Activated CD4-positive, alpha-beta T cell treated with anti-CD3 and anti-CD28 coated beads, Interleukin-2, amount 10 ng/mL, durations not matched to agents 7 days and 5 days (primary cell): ENCODE results near the gene PHC2. TPM values are rescaled to one million over a fixed set of nuclear protein-coding genes. Genes with fewer than 3 reads are reported as not detected.

ENCODE experiments used
- CTCF ChIA-PET: fragments of 350-600 bp; sonication (Branson Sonifier 250); formaldehyde crosslinking; loops from one replicate; lab custom pipeline; 2021; ENCODE audit warnings: antibody characterized with exemption; lab: Charles Lee
- POLR2A ChIA-PET: fragments of 350-600 bp; sonication (Branson Sonifier 250); formaldehyde crosslinking; loops from one replicate; lab custom pipeline; 2021; ENCODE audit warnings: antibody characterized with exemption; lab: Charles Lee
- DNase-seq: peaks from one replicate; pipeline ENCODE4 v3.0.0-alpha.2; 2020
- H3K27ac Mint-ChIP-seq: one replicate; pipeline ENCODE4 v1.8.0; 2021; ENCODE audit warnings: mild to moderate bottlenecking, moderate library complexity, mixed read lengths
- H3K27me3 Mint-ChIP-seq: one replicate; pipeline ENCODE4 v1.8.0; 2021; ENCODE audit warnings: mixed read lengths
- H3K36me3 Mint-ChIP-seq: one replicate; pipeline ENCODE4 v1.8.0; 2021; ENCODE audit warnings: low read depth, mixed read lengths
- H3K4me1 Mint-ChIP-seq: one replicate; pipeline ENCODE4 v1.8.0; 2021; ENCODE audit warnings: mixed read lengths
- H3K4me3 Mint-ChIP-seq: one replicate; pipeline ENCODE4 v1.8.0; 2021; ENCODE audit warnings: mild to moderate bottlenecking, moderate library complexity, mixed read lengths
- H3K9me3 Mint-ChIP-seq: one replicate; pipeline ENCODE4 v1.8.0; 2021; ENCODE audit warnings: mixed read lengths
- total RNA-seq, 2 experiments: library from RNA; stranded (reverse); gene quantifications; one replicate each; pipeline ENCODE4 v1.2.3, GENCODE V29; 2021

PHC2 gene
- total RNA-seq, 2 experiments from 2014 or later = 43.2 to 48.3 TPM

DNA sequence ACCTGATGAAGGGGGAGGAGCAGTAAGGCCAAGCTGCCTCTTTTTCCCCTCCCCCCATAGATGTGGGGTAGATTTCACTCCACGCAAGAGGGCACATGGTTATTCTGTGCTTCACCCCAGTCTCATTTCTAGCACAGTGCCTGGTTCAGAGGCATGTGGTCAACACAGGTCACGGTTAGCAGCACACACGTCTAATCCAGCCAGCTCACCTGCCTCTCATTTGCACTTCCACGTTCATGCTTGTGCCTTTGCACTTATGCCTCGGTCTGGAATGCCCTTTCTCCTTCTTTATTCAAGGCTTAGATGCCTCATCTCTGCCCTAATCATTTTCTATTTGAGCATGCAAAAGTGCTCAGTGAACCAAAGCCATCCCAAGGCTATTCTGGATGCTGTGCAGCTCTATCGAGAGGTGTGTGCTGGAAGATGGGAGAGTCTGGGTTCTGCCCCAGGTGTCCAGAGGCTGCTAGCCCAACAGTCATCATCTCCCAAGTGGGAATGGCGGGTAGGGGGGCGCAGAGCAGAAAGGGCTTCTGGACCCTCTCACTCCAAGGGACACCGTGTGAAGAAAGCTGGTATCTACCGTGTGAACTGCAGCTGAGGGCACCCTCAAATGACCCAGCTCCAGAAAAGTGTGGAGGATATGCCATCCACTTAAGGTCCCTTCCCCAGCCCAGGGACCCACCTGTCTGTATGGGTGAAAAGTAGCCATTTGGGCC lies 107.9 kb downstream of the PHC2 start:
- H3K36me3 Mint-ChIP-seq = peaks cover 21% of the 10 kb centered on the region
- no peak for DNase-seq
- no peak overlapping the region for H3K4me3 Mint-ChIP-seq
- H3K9me3 Mint-ChIP-seq = no peaks in the 10 kb centered on the region
- H3K27me3 Mint-ChIP-seq = peaks cover 6% of the 10 kb centered on the region
- H3K4me1 Mint-ChIP-seq = no peaks in the 10 kb centered on the region
- no peak overlapping the region for H3K27ac Mint-ChIP-seq
- POLR2A ChIA-PET = interaction anchor here (0.6 kb wide), 1 partner anchor 329 kb away, joined by 3 read pairs; no protein-coding TSS in a partner anchor
- CTCF ChIA-PET = interaction anchor here (1.0 kb wide), 1 partner anchor 10 kb away, joined by 3 read pairs; no protein-coding TSS in a partner anchor

DNA sequence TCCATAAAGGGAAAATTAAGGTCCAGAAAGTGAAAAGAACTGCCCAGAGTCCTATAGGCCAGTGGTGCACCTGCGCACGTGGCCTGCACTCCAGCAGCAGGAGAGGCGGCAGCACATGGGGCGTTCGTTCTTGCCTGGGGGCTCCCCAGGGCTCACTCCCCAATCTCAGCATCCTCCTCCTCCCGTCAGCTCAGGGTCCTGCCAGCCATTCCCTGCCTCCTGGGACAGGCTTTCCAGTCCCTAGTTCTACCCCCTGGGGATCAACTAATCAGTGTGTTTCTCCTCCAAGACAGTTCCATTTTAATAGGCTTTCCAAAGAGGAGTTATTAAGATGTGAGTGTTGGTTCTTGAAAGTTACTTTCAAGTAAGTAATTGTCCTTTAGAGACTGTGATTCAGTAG lies 108.8 kb downstream of the PHC2 start:
- ChIA-PET POLR2A (no interaction called here), CTCF (interaction anchor here (1.0 to 2.7 kb wide), 2 partner anchors 9 to 27 kb away, joined by 3 to 9 read pairs; no protein-coding TSS in a partner anchor)
- DNase-seq = no peak
- Mint-ChIP-seq H3K36me3 (peaks cover 20% of the 10 kb centered on the region), H3K27me3 (peaks cover 10% of the 10 kb centered on the region), H3K4me1 (no peaks in the 10 kb centered on the region), H3K9me3 (no peaks in the 10 kb centered on the region), H3K4me3 (no peak overlapping the region), H3K27ac (no peak overlapping the region)

DNA sequence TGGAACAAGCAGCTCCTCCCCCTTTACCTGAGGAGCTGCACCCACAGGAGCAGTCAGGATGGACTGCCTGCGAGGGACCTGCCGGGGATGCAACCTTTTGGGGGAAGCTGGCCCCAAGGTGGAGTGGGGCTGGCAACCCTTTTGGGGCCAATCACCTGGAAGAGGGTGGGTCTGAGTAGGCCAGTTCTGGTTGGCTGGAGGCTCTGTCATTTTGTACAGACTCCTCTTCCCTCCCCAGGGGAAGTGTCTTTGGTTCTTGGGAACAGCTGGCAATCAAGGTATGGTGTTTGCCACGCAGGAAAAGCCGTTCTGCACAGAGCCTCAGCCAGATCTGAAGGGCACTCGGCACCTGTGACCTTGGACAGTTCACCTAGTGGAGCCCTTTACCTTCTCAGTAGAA lies 109.7 kb downstream of the PHC2 start:
- CTCF ChIA-PET = interaction anchor here (0.6 to 2.7 kb wide), 2 partner anchors 26 to 1775 kb away, joined by 4 to 9 read pairs; no protein-coding TSS in a partner anchor
- no peak for DNase-seq
- POLR2A ChIA-PET = no interaction called here
- Mint-ChIP-seq H3K36me3 (peaks cover 16% of the 10 kb centered on the region), H3K27ac (no peak overlapping the region), H3K9me3 (no peaks in the 10 kb centered on the region), H3K4me1 (no peaks in the 10 kb centered on the region), H3K4me3 (no peak overlapping the region), H3K27me3 (peaks cover 13% of the 10 kb centered on the region)

DNA sequence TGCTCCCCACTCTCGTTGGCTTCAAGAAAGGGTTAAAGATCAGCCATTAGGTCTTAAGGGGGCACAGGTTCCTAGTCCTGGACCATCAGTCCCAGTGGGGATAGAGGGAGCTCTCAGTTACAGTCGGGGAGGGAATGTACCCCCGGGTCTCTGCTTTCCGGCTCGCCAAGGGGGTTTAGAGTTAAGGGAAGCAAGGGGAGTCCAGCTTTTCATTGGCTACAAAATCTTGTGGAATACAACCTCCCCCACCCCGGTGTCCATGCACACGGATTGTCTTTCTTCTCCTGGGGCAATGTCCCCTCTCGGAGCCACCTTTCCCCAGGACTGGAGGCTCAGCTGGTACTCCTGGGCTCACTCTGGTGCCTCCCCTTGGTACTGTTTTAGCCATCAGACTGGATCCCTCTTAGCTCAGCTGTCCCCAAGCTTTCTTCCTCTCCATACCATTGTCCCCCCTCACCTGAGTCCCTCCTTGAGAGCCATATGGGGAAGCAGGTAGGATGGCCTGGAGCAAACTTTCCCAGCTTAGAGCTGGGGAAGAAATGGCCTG lies 110.2 kb downstream of the PHC2 start, which contains the start of gene A3GALT2:
A3GALT2 (minus strand) TSS at position 480 of the 547 bp plus-strand sequence; CDS start at position 480, 0 bp downstream.
- Mint-ChIP-seq H3K9me3 (no peaks in the 10 kb centered on the region), H3K36me3 (peaks cover 11% of the 10 kb centered on the region), H3K4me3 (no peak within 1 kb of the TSS), H3K27ac (no peak within 1 kb of the TSS), H3K4me1 (no peaks in the 10 kb centered on the region), H3K27me3 (peaks cover 13% of the 10 kb centered on the region)
- POLR2A ChIA-PET = no interaction called here
- DNase-seq = no peak
- CTCF ChIA-PET = interaction anchor here (2.7 kb wide), 1 partner anchor 25 kb away, joined by 9 read pairs; no protein-coding TSS in a partner anchor

DNA sequence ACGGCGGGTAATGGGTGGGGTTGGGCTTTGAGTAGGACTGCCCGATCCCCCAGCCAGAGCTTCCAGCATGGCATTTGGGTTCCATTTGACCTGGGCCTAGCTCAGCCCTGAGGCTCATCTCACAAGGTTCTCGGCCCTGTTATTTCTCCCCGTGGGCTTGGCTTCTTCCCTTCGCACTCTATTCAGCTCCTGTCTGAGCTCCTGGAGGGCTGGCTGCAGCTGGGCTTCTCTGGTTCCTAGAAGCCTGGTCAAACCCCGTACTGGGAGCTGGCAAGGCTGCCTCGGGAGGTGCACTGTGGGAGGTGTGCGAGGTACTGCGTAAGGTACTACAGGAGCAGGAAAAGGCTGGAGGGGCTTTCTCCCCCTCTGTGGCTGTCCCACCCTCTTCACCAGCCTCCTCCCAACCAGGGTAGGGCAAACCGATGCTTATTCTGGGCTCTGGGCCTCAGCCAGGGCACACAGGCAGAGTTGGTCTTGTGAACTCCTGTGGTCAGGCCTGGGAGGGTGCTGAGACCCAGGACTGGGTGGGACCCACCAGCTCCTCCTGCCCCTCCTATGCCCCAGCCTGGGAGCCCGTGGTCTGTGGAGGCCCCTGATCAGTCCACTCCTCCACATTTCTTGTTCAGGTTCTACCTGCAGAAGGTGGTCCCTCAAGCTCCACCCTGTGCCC lies 110.8 kb downstream of the PHC2 start:
- H3K27ac Mint-ChIP-seq = no peak overlapping the region
- ChIA-PET POLR2A (no interaction called here), CTCF (interaction anchor here (1.1 to 2.7 kb wide), 2 partner anchors 25 to 136 kb away, joined by 3 to 9 read pairs; no protein-coding TSS in a partner anchor)
- no peaks in the 10 kb centered on the region for H3K9me3 Mint-ChIP-seq
- peaks cover 13% of the 10 kb centered on the region for H3K27me3 Mint-ChIP-seq
- H3K4me1 Mint-ChIP-seq = no peaks in the 10 kb centered on the region
- no peak overlapping the region for H3K4me3 Mint-ChIP-seq
- DNase-seq = no peak
- H3K36me3 Mint-ChIP-seq = peaks cover 8% of the 10 kb centered on the region

DNA sequence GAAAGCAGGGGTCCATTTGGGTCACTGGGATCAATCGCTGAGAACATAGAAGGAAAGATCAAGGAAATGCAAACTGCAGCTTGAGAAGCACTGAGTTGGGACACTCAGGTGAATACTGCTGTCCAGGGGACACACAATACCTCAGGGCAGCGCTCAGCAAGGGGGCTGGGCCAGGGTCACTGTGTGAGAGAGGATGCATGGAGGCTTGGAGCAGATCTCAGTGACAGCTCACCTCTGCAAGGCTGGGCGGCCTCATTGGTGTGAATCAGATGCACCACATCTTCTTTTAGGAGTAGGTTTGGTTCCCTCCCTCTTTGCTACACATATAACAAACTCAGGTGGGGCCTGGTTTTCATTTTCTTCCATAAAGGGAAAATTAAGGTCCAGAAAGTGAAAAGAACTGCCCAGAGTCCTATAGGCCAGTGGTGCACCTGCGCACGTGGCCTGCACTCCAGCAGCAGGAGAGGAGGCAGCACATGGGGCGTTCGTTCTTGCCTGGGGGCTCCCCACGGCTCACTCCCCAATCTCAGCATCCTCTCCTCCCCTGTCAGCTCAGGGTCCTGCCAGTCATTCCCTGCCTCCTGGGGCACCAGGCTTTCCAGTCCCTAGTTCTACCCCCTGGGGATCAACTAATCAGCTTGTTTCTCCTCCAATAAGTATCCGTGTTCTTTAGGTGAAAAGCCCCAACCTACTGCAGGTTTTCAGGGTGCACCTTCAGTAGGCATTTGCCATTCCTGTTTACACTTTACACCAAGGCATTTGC lies 111.5 kb downstream of the PHC2 start:
- Mint-ChIP-seq H3K27ac (no peak overlapping the region), H3K36me3 (peaks cover 7% of the 10 kb centered on the region), H3K9me3 (no peaks in the 10 kb centered on the region), H3K4me1 (no peaks in the 10 kb centered on the region), H3K27me3 (peaks cover 13% of the 10 kb centered on the region), H3K4me3 (no peak overlapping the region)
- DNase-seq = no peak
- POLR2A ChIA-PET = no interaction called here
- CTCF ChIA-PET = interaction anchor here (1.0 to 2.7 kb wide), 3 partner anchors 16 to 136 kb away, joined by 3 to 9 read pairs (median 3); no protein-coding TSS in a partner anchor

DNA sequence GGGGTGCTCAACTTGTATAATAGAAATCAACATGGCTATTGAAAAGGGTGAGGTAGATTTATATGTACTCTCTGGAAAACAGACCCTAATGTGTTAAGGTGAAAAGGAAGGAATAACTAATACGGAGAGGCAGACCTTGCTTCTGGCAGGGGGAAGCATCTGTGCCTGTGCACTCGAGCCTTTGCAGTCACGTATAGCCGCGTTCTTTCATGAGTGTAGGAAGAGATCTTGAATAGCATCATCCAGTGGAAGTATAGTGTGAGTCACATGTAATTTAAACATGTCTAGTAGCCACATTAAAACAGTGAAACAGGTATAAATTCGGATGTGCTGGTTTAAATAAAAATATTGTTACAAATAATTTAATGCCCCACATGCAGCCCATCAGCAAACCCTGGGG lies 112.9 kb downstream of the PHC2 start:
- no peak for DNase-seq
- H3K27me3 Mint-ChIP-seq = peaks cover 13% of the 10 kb centered on the region
- no peak overlapping the region for H3K27ac Mint-ChIP-seq
- no peaks in the 10 kb centered on the region for H3K9me3 Mint-ChIP-seq
- ChIA-PET CTCF (interaction anchor here (1.0 kb wide), 1 partner anchor 15 kb away, joined by 3 read pairs; no protein-coding TSS in a partner anchor), POLR2A (no interaction called here)
- H3K4me1 Mint-ChIP-seq = no peaks in the 10 kb centered on the region
- H3K36me3 Mint-ChIP-seq = no peaks in the 10 kb centered on the region
- H3K4me3 Mint-ChIP-seq = no peak overlapping the region

DNA sequence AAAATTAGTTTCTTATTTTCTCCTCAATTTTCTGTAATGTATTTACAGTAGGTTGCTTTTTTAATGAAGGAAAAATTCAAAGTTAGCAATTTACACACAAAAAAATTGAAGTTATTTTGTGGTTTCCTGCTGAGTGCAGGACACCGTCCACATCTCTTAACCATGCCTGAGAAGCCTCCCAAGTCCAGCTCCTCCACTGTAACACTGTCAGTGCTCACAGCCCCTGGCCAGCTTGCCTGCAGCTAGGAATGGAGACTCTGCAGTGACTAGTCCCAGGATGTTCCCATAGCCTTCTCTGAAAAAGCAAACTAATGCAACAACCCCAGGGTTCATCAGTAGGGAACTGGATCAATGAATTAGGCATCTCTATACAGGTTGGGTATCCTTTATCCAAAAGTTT lies 113.5 kb downstream of the PHC2 start:
- Mint-ChIP-seq H3K4me1 (no peaks in the 10 kb centered on the region), H3K27me3 (peaks cover 13% of the 10 kb centered on the region), H3K36me3 (no peaks in the 10 kb centered on the region), H3K9me3 (no peaks in the 10 kb centered on the region), H3K27ac (no peak overlapping the region), H3K4me3 (no peak overlapping the region)
- CTCF ChIA-PET = no interaction called here
- POLR2A ChIA-PET = no interaction called here
- no peak for DNase-seq

DNA sequence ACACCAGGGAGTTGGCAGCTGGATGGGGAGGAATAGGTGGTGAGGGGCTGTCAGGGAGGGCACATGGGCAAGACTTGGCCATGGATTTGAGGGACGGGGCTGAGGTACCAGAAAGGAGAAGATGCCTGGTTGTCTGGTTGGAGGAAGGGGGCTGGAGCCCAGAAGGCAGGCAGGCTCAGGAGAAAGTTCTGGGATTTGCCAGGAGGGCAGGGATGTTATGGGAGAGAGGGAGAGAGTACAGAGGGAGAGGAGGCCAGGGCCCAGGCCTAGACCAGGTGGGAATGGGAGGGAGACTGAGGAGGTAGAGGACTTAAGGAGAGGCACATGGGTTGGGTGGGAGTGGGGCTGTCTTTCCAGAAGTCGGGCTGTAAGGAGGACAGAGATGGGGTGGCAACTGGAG lies 114.3 kb downstream of the PHC2 start:
- peaks cover 13% of the 10 kb centered on the region for H3K27me3 Mint-ChIP-seq
- CTCF ChIA-PET = interaction anchor here (1.5 kb wide), 1 partner anchor 22 kb away, joined by 3 read pairs; no protein-coding TSS in a partner anchor
- POLR2A ChIA-PET = no interaction called here
- no peaks in the 10 kb centered on the region for H3K36me3 Mint-ChIP-seq
- H3K4me1 Mint-ChIP-seq = no peaks in the 10 kb centered on the region
- no peak overlapping the region for H3K4me3 Mint-ChIP-seq
- H3K27ac Mint-ChIP-seq = no peak overlapping the region
- no peaks in the 10 kb centered on the region for H3K9me3 Mint-ChIP-seq
- no peak for DNase-seq

DNA sequence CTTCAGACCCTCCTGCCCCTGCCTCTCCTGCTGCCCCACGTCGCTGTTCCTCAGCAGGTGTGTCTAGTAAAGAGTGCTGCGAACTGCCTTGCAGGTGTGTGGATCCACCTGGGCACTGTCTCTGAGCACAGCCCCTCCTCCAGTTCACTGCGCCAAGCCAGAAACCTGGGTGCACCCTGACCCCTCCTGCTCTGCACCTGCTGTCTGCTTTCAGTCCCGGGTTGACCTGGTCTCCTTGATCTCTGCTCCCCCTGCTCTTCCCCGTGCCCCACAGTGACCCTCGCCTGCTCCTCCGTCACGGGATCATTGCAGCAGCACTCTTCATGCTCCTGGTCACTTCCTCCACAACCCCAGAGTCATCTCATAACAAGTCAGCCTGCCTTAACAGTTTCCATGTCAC lies 116.5 kb downstream of the PHC2 start:
- no peaks in the 10 kb centered on the region for H3K4me1 Mint-ChIP-seq
- H3K27me3 Mint-ChIP-seq = peaks cover 18% of the 10 kb centered on the region
- no peak overlapping the region for H3K4me3 Mint-ChIP-seq
- ChIA-PET POLR2A (no interaction called here), CTCF (no interaction called here)
- no peaks in the 10 kb centered on the region for H3K36me3 Mint-ChIP-seq
- no peaks in the 10 kb centered on the region for H3K9me3 Mint-ChIP-seq
- no peak for DNase-seq
- no peak overlapping the region for H3K27ac Mint-ChIP-seq

DNA sequence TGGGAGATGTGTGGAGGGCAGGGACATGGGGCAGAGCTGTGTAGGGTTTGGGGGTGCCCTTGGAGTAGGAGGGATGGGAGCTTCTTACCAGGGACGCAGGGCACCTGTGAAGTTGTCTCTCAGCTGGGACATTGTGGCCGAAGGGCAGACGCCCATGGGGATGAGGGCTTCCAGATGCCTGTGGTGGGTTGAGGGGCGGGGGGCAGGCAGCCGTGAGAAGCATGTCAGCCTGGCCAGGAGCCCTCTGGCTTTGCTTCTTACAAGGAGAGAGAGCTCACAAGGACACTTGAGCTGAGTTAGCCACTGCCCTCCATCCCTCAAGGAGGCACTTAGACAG lies 118.5 kb downstream of the PHC2 start:
- ChIA-PET CTCF (interaction anchor here (1.1 to 2.7 kb wide), 2 partner anchors 16 to 159 kb away, joined by 3 to 13 read pairs; no protein-coding TSS in a partner anchor), POLR2A (no interaction called here)
- Mint-ChIP-seq H3K4me3 (no peak overlapping the region), H3K9me3 (no peaks in the 10 kb centered on the region), H3K36me3 (no peaks in the 10 kb centered on the region), H3K27ac (no peak overlapping the region), H3K4me1 (peaks cover 2% of the 10 kb centered on the region), H3K27me3 (peaks cover 11% of the 10 kb centered on the region)
- no peak for DNase-seq

DNA sequence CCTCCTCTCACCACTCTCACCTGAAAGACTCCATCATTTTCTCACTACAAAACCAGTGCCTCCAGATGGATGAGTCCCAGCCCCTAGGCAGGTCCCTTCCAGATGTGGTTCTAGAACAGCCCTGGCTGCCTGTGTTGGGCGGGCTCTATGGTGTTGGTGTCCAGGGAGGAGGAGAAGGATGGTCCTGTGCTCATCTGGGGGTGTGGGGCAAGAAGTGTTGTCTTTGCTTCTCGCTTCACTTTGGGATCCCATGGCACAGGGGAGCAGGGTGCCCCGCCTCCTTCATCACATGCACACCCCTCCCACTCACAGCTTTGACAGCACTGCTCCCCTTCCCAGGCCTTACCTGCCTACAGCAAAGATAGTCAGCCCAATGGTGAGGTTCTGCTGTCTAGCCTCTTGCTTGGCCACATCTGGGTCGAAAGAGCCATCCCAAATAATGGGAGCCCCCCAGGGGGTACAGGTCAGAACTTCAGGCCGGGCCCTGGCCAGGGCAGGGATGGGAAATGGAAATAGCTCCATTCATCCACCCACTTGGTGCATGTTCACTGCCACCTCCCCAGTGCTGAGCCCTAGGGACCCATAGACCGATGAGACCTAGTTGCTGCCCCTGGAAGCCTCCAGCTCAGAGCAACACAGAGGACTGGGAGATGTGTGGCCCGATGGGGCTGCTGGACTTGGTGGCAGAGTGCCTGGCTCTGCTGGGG lies 119.0 kb downstream of the PHC2 start:
- Mint-ChIP-seq H3K4me3 (no peak overlapping the region), H3K36me3 (no peaks in the 10 kb centered on the region), H3K27me3 (peaks cover 8% of the 10 kb centered on the region), H3K27ac (no peak overlapping the region), H3K9me3 (no peaks in the 10 kb centered on the region), H3K4me1 (peaks cover 2% of the 10 kb centered on the region)
- POLR2A ChIA-PET = no interaction called here
- DNase-seq = no peak
- CTCF ChIA-PET = interaction anchor here (1.1 to 2.7 kb wide), 2 partner anchors 16 to 159 kb away, joined by 3 to 13 read pairs; no protein-coding TSS in a partner anchor
